NCI-H1417 treated with DMSO at 0.1 percent for 48 hours (cell line): Measurements from ENCODE around the gene KIF17.

Source experiments
- DNase-seq: peaks from one replicate; lab custom pipeline; 2025; lab: John Stamatoyannopoulos, UW

KIF17 gene

DNA sequence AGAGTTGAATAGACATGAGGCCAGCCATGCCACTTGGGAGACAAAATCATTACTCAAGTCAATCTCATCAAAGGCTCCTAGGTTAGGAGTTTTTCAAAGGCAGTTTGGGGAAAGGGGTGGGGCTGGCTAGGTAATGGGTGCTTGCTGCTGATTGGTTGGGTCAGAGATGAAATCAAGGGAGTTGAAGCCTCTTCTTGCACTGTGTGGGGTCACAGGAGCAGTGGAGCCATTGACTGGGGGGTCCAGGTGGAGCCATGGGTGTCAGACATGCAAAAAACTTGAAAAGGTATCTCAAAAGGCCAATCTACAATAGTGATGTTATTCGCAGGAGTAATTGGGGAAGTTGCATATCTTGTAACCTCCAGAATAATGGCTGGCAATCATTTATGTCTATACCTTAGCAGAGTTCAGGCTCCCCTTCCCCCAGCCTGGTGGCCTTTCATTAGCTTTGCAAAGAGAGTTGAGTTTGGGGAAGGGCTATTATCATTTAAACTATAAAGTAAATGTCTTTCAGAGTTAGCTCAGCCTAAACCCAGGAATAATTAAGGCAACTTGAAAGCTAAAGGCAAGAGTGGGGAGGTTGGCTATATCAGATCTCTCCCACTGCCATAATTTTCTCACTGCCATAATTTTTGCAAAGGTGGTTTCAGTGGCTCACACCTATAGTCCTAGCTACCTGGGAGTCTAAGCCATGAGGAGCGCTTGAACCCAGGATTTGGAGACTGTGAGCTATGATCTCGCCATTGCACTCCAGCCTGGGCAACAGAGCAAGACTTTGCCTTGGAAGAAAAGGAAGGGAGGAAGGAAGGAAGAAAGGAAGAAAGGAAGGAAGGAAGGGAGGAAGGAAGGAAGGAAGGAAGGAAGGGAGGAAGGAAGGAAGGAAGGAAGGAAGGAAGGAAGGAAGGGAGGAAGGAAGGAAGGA lies 92.4 kb downstream of the KIF17 start:
- DNase-seq: no peak

DNA sequence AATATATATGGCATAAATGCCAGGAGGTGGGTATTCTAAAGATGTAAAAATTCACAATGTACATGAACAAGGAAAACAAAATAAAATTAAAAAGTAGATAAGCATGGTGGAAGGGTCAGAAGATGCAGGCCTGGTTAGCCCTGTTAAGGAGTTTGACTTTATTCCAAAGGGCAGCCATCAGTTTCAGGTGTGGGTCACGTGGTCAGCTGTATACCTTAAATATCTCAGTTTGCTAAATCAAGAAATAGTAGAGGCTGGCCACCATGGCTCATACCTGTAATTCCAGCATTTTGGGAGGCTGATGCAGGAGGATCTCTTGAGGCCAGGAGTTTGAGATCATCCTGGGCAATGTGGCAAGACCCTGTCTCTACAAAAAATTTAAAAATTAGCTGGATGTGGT lies 93.1 kb downstream of the KIF17 start:
- no peak for DNase-seq

DNA sequence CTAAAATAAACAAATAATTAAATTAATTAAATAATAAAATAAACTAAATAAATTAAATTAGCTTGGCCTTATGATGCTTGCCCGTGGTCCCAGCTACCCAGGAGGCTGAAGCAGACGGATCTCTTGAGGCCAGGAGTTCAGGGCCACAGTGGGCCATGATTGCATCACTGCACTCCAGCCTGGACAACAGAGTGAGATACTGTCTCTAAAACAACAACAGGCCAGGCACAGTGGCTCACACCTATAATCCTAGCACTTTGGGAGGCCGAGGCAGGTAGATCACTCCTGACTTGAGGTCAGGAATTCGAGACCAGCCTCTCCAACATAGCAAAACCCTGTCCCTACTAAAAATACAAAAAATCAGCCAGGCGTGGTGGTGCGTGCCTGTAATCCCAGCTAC lies 96.8 kb downstream of the KIF17 start:
- DNase-seq: no peak

DNA sequence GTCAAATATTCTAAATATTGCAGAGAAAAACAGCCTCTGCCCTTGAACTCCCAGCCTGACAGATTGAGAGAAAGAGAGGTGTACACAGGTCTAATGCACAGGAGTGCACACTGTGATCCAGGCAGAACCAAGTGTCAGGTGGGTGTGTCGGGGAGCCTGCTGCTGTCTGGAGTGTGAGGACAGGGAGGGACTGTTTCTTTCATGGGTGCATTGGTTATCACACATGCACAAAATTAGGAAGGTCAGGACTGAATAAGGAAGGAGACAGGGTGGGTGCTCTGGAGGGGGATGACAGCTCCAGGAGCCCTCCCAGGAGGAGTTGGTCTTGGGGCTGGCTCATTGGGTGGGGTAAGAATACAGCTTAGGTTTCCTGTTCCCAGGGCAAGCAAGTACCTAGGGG lies 97.8 kb downstream of the KIF17 start:
- no peak for DNase-seq

DNA sequence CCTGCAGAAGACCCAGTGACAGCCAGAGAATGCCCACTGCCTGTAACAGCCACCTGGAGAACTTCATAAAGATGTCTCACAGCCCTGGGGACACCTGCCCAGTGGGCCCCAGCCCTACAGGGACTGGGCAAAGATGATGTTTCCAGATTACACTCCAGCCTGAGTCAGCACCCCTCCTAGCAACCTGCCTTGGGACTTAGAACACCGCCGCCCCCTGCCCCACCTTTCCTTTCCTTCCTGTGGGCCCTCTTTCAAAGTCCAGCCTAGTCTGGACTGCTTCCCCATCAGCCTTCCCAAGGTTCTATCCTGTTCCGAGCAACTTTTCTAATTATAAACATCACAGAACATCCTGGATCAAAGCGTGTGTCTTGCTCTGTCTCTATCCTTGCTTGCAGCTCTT lies 99.3 kb downstream of the KIF17 start:
- DNase-seq: no peak

DNA sequence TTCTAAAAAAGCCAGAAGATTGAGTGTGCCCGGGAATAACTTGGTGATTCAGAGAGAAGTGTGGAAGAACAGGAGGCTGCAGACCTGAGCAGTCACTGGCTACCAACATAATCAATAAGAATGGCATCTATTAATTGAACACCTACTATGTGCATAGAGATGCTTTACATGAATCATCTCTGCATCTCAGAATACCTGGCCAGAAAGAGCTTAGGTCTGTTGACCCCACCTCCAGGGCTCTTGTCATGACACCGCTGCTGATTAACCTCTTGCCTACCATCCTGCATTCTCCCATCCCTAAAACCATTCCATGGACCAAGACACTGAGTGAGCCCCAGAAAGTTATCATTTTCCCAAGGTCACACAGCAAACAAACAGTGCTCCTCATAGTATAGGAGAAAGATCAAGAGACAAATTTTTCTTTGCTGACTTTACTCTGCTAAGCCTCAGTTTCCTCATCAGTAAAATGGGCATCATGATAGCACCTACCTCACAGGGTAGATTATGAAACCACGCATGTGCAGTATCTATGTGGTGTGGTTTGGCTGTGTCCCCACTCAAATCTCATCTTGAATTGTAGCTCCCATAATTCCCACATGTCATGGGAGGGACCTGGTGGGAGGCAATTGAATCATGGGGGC lies 100.8 kb downstream of the KIF17 start:
- no peak for DNase-seq

DNA sequence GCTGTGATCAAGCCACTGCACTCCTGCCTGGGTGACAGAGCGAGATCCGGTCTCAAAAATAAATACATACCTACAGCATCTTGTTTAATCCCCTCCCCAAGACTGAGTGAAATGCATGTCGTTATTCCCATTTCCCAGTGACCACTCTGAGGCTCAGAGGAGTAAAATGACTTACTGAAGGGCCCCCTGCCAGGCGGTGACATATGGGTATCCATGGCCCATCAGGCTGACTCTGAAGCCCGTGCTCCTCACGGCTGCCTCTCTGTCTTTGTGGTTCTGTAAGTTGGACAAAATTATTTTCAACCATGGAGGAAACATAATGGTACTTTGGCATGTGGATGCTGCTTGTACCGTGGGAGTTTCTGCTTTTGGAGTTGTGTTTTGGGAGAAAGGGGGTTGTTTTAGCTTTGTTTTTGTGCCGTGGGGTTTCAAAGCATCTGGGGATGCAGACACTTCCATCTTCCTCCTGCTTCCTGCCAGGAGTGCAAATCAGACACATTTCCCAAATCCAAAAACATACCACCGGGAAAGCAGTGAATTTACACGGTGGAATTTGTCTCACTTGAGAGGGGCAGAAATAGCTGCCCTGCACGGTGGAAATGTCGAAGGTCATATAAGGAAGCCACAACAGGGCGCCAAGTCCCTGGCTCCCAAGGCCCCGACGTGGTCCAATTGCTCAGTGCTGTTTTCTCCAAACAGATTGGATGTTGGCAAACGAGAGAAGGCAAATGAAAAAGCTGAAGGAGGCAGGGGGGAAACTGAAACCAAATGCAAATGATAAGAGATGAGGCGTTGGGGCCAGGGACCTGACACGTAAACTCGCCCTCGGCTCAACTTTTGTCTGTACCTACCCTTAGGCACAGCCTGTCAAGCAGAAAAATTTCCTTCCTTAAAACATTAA lies 101.6 kb downstream of the KIF17 start:
- DNase-seq: no peak

DNA sequence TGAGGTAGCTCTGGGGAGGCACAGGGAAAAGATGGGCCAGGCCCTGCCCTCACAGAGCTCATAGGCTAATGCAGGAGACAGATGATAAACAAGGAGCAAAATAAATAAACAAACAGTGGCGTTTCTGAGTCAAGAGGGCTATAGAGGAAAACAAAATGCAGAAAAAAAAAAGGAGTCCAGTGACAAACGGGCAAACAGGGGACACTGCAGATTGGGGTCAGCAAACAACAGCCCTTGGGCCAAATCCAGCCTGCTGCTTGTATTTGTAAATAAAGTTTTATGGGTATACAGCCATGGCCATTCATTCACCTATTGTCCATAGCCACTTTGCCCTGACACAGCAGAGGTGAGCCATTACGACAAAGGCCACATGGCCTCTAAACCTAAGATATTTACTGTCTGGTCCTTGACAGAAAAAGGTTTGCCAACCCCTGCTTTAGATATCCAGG lies 103.7 kb downstream of the KIF17 start:
- DNase-seq: no peak
